Stimulated activated CD8-positive, alpha-beta memory T cell treated with anti-CD3 and anti-CD28 coated beads, Interleukin-2, amount 100 ng/mL, for 48 hours (primary cell): ENCODE results near the gene SMIM22.
"Not testable (repeated sequence)": the region's sequence is repeated elsewhere in the genome, so short reads cannot be mapped to it uniquely, and the experiment has no call there.

ENCODE experiments used
- DNase-seq, 2 donors: peaks; one replicate each; pipeline ENCODE4 v3.0.0-alpha.2; 2020; ENCODE audit warnings: low read depth in 2 of 2

SMIM22 gene

DNA sequence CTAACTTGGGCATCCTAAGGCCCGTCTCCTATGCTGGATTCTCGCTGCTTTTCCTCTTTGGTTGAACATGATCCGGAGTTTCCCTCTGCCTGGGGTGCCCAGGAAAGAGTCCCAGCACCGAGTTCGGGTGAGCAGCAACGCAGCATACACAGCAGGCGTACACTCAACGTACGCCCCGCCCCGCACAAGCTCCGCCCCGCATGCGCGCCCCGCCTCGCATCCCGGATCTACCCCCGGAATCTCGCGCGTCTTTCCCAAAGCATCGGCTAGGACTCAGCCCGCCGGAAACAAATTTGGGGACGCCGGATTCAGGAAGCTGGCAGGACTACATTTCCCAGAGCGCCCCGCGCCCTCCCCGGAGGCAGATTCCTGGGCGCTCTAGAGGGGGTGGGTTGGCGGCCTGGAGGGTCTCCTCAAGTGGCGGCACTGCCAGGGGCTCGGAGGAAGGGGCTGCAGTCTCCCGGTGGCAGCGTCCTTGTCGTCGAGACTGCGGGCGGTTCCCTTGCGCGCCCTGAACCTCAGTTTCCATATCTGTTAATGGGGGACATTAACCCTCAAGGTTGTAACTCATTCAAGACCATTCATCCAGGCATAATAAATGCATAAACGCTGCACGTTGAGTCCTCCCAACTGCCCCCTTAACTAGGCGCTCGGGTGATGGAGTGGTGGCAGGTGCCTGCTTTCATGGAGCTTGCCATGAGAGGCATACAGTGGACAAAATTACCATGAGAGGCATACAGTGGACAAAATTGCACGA is 26.4 kb upstream of the SMIM22 start:
- peak; percentile 82 to 93 for DNase-seq

DNA sequence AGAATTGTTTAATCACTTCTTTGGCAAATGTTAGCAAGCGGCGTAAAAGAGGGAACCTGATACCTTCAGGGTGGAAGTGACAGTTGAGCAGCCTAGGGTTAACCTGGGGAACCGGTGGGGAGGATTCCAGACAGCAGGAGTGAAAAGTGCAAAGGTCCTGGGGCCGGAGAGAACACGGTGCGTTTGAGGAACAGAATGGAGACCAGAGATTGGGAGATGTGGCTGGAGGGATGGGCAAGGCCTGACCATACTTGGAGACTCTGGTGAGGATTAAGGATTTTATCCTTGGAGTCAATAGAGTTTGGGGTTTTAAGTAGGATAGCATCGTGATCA is 25.9 kb upstream of the SMIM22 start:
- no peak for DNase-seq

DNA sequence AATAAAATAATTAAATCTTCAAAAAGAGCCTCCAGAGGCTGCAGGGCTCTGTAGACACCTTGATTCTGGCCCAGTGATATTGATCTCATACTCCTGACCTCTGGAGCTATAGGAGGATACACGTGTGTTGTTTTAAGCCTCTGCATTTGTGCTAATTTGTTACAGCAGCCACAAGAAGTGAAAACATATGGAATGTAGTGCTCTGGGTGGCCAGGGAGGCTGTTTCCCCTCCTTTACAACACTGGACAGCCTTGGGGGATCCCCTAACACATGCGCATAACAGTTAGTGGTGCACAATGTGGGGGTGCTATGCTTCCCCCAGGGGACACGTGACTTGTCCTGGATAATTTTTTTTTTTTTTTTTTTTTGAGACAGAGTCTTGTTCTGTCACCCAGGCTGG is 23.5 kb upstream of the SMIM22 start:
- DNase-seq: no peak

DNA sequence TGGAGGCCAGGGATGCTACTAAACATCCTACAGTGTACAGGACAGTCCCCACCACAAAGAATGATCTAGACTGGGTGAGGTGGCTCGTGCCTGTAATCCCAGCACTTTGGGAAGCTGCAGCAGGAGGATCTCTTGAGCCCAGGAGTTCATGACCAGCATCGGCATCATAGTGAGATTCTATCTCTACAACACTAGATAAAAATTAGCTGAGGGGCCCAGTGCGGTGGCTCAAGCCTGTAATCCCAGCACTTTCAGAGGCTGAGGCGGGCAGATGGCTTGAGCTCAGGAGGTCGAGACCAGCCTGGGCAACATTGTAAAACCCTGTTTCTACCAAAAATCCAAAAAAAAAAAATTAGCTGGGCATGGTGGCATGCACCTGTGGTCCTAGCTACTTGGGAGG is 22.8 kb upstream of the SMIM22 start:
- DNase-seq: no peak

DNA sequence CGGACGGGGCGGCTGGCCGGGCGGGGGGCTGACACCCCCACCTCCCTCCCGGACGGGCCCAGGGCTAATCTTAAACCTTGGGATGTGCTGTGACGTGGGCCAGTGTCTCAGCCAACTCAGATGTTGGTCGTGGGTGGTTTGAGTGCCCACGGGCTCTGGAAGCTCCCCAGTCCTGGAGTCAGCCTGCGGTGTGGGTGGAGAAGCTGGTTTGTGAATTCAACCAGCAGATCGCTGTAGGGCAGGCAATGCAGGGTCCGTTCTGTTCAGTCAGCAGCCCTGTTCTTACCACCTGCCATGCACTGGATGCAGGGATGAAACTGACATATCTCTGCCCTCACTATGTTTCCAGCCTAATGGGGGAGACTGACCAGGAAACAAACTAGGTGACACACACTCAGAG is 20.2 kb upstream of the SMIM22 start:
- no peak for DNase-seq

DNA sequence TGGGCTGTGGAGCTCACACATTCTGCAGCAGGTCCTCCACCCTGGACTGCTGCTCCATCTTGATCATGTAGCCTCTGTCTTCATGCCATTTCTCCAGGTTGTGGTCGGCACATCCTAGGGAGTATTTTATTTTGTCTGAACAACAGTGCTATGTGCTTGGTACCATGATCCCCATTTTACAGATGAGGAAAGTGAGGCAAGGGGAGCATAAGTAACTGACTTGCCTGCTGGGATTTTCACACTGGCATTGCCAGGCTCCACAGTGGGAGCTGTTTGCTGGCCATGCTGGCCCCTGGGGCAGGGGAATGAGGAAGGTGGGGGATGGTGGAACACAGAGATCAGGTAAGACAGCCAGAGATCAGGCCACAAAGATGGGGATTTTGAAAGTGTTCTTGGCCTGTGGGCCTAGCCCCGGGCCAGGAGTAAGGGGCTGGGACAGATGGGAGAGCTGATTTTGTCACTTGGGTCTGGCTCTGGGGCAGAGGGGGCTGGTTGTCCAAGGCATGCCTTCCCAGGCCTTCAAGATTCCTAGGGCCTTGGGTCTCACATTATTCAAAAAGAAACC is 18.9 kb upstream of the SMIM22 start:
- no peak for DNase-seq

DNA sequence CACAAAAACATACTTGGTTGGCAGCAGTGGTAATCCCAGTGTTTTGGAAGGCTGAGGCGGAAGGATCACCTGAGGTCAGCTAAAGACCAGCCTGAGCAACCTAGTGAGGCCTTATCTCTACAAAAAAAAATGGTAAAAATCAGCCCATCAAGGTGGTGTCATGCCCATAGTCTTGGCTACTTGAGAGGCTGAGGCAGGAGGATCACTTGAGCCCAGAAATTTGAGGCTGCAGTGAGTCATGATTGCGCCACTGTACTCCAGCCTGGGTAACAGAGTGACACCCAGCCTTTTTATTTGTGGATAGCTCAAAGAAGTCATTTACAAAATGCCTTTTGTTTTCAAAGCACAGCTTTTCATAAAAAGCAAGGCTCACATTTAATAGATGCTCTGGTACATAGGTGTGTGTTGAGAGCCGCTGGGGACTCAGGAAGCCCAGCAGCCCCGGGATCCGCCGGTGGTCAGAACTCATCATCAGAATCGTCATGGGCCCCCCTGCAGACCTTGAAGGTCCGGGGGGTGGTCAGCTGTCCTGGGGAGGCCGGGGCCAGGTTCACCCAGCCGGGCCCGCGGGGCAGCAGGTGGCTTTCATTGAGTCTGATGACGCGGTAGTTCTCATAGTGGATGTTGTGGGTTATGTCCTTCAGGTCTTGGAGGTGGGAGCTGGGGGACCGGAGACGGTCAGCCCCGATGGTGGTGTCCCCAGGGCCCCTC is 17.7 kb upstream of the SMIM22 start:
- DNase-seq: no peak

DNA sequence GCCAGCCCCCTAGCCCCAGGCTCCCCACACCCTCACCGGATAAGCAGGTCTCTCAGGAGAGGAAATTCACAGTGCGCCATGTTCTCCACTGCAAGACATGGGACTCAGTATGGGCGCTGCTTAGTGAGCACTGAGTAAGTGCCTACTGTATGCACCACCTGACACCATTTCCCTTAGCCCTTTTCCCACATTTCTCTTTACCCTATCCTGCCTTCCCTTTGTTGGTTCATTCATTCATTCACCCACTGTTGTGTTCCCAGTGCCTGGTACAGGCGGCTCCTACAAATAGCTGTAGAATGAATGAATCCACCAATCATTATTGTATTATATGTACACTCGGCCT is 17.1 kb upstream of the SMIM22 start:
- DNase-seq: no peak

DNA sequence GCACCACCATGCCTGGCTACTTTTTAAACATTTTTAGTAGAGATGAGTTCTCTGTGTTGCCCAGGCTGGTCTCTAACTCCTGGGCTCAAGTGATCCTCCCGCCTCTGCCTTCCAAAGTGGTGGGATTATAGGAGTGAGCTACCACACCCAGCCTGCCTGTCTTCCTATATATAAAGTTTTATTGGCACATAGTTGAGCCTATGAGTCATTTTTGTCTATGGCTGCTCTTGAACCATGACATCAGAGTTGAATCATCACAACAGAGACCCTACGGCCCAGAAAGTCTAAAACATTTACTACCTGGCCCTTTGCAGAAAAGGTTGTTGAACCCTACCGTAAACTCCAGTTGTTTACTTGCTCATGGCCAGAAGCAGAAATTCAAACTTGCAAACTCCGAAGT is 14.9 kb upstream of the SMIM22 start:
- no peak for DNase-seq

DNA sequence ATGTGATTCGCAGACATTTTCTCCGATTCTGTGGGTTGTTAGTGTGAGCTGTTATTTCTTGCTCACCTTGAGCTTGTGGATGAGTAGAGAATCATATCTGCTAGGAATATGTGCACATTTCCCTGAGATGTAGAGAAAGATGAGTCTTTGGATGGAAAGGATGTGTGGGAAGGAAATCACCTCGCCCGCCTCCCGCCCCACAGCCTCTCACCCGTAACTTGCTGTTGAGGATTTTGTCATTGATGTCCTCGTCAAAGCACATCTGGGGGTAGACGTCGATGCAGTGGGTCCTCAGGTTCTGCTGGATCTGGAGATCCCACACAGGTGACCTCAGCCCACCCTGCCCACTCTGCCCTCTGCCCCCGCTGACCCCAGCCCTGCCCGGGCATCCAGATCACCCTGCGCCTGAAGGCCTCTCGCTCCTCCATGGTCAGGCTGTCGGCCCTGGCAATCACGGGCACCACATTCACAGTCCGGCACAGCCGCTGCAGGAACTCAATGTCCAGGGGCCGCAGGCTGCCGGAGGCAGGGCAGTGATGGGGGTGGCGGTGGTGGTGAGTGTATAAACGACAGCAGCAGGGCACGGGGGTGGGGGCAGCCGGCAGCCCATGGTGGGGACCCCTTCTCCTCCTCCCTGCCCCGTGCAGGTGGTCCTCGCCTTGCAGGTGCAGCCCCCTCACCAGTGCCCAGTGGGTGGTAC is 11.8 kb upstream of the SMIM22 start:
- no peak for DNase-seq

DNA sequence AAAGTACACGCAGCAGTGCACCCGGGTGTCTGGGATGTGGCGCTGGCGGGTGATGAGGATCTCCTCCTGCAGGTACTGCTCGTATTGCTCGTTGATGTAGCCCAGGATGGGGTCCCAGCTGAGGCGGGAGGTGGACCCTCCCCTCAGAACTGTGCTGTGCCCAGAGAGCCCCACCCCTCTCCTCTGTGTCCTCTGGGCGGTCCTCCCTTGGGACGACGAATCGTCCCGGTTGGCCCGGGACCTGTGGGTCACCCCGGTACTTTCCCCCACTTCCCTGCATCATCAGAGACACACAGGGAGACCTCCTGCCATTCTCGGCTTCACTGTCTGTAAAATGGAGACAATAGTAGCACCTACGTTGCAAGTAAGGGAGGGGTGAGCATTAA is 11.2 kb upstream of the SMIM22 start:
- DNase-seq: no peak

DNA sequence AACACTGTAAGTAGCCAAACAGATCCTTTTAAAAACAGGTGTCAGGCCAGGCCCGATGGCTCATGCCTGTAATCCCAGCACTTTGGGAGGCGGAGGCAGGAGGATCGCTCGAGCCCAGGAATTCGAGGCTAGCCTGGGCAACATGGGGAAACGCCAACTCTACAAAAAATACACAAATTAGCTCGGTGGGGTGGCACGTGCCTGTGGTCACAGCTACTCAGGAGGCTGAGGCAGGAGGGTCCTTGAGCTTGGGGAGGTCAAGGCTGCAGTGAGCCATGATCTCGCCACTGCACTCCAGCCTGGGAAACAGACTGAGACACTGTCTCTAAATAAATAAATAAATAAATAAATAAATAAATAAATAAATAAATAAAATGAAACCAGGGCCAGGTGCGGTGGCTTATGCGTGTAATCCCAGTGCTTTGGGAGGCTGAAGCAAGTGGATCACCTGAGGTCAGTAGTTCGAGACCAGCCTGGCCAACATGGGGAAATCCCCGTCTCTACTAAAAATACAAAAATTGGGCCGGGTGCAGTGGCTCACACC is 10.7 kb upstream of the SMIM22 start:
- DNase-seq: not testable (repeated sequence)

DNA sequence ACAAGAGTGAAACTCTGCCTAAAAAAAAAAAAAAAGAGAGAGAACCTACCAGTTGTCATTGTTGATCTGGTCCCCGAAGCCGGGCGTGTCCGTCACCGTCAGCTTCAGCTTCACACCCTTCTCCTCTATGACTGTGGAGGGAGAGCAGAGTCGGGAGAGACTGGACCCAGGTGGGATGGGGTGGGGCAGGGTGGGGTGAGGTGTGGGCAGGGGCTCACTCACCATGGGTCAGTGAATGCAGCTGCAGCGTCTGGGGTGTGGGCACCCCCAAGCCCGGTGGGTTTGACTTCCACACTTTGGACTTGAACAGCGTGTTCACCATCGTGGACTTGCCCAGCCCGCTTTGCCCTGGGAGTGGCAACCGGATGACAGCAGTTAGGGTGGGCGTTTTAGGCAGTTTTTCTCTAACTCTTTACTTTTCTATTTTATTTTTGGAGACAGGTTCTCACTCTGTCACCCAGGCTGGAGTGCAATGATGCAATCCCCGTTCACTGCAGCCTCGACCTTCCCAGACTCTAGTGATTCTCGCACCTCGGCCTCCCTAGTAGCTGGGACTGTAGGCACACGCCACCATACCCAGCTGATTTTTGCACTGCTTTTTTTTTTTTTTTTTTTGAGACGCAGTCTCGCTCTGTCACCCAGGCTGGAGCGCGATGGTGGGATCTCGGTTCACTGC is 9.3 kb upstream of the SMIM22 start:
- no peak for DNase-seq

DNA sequence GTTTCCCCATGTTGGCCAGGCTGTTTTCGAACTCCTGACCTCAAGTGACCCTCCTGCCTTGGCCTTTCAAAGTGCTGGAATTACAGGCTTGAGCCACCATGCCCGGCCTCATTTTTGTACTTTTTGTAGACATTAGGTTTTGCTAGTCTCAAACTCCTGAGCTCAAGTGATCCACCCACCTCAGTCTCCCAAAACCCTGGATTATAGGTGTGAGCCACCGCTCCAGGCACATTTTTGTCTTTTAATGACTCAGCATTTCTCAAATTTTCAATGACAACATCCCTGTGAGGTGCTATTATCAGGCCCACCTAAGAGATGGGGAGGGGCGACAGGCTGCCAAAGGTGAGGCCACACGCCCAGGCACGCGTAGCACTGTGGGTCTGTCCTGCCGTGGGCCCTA is 8.1 kb upstream of the SMIM22 start:
- no peak for DNase-seq

DNA sequence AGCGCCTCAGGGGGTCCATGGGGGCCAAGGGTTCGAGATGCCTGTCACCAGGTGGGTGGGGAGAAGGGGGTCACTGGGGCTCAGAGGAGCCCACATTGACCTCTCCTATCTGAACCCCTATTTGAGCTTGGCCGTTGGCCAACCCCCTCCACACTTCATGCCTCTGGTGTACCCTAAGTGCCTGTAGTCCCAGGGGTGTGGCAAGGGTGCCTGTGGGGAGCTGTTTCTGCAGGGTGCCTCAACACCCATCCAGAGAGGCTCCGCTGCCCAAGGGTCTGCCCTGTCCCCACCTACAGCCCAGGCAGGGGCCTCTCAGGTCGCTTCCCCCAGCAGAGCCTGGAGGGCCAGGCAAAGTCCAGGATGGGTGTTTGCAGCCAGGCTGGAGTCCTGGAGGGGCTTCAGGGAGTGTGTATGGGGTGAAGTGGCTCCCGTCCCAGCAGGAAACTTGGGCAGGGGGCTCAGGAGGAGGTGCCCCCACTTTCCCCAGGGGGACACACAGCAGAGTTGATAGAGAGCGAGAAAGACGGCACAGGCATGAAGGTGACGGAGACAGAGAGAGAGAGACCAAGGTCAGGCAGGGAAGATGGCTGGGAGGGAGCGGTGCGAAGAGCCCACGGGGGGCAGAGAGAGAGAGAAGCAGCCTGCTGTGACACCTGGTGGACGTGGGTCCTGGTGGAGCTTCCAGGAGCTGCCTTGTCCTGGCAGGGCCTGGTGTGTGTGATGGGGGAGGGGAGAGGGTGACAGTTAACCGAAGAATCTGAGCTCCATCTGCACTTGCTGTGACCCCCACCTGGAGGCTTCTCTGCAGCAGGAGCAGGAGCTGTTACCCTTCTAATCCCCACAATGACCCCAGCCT is 7.3 kb upstream of the SMIM22 start, which contains the start of gene SEPTIN12:
Gene SEPTIN12, minus strand, starts transcription at position 719 of the 856 bp plus-strand sequence. Its CDS starts 700 bp downstream, at position 19.
- no peak for DNase-seq

DNA sequence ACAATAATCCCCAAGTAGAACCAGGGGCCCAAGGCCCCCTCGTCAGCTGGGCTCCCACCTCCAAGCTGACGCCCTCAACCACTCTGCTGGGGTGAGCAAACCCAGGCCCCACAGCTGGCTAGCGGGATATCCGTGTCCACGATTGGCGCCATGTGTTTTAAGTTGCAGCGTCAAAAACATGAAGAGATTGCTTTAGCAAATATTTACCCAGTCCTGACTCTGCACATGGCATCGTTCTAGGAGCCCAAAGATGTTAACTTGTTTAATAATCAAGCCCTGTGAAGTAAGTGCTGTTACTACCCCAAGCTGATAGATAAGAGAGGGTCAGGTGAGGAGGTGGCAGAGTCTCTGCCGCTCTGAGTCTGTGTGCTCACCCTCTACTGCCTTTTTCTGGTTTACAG is 6.7 kb upstream of the SMIM22 start:
- DNase-seq: no peak

DNA sequence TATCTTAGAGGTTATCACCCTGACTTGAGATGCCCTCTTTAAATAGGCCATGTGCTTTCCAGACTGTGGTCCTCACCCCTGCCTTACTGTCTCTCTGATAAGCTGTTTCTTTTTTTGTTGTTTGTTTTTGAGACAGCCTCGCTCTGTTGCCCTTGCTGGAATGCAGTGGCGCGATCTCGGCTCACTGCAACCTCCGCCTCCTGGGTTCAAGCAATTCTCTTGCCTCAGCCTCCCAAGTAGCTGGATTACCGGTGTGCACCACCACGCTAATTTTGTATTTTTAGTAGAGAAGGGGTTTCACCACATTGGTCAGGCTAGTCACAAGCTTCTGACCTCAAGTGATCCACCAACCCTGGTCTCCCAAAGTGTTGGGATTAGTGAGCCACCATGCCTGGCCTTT is 6.3 kb upstream of the SMIM22 start:
- no peak for DNase-seq

DNA sequence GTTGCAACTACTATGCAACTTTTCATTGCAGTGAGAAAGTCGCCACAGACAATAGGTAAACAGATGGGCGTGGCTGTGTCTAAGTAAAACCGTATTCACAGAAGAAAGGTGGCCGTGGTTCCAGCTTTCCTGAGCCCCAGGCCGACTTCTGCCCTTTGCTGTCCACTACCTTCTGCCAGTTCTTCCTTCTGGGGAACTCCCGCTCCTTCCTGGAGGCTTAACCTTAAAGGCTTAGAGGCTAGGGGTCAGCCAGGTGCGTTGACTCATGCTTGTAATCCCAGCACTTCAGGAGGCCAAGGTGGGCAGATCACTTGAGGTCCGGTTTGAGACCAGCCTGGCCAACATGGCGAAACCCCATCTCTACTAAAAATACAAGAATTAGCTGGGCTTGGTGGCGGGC is 4.9 kb upstream of the SMIM22 start:
- no peak for DNase-seq

DNA sequence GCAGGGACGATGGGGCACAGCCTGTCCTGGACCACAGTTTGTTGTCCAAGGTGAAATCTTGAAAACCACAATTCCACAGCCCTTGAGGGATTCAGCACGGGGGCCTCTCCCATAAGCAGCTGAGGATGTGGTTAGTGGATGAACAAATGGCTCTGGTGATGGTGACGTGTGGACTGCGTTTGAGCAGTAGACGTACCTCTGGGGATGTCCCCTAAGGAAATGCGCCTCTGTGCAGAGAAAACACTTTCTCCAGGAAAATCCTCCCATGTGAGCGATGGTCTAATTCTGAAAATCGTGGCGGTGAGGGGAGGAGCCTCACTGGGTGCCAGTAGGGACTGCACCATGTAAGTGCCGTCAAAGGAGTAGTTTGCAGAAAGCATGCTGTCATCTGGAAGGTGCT is 4.3 kb upstream of the SMIM22 start:
- DNase-seq: no peak

DNA sequence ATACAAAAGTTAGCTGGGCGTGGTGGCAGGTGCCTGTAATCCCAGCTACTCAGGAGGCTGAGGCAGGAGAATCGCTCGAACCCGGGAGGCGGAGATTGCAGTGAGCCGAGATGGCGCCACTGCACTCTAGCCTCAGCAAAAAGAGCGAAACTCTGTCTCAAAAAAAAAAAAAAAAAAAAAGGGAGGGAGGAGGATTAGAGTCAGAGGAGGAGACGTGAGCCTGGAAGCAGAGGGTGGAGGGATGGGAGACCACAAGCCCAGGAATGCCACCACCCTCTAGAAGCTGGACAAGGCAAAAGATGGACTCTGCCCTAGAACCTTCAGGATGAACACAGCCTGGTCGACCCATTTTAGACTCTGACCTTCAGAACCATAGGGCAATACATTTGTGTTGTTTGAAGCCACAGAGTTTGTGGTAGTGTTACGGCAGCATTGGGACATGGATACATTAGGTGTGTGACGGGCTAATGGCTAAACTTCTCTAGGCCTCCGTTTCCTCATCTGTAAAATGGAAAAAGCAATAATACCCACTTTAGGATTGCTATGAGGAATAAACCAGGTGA is 2.1 kb upstream of the SMIM22 start:
- DNase-seq: no peak
